ENCODE results near the gene LRRC49. TPM values are rescaled to one million over a fixed set of nuclear protein-coding genes. Genes with fewer than 3 reads are reported as not detected.

LRRC49 gene
- polyA plus RNA-seq, 1 donor: 5.9 TPM

GRCh38 chr15:71093054-71094024, 200.7 kb downstream of the LRRC49 start:
- DNase-seq: no peak

GRCh38 chr15:71094137-71094536, 201.5 kb downstream of the LRRC49 start:
- DNase-seq: no peak

GRCh38 chr15:71096676-71097075, 204.1 kb downstream of the LRRC49 start:
- no peak for DNase-seq

GRCh38 chr15:71097890-71098289, 205.3 kb downstream of the LRRC49 start:
- DNase-seq: no peak

GRCh38 chr15:71098920-71099319, 206.3 kb downstream of the LRRC49 start:
- no peak for DNase-seq

Other genes with a start within 250 kb of the LRRC49 start
- 127 TPM for gene UACA, start 129.3 kb upstream of the LRRC49 start, polyA plus RNA-seq (ENCODE audit: insufficient read length)
- gene LARP6, start 38.7 kb upstream of the LRRC49 start, polyA plus RNA-seq (ENCODE audit: insufficient read length): 10.9 TPM
- 2.1 TPM for gene THAP10, start 393 bp upstream of the LRRC49 start, polyA plus RNA-seq (ENCODE audit: insufficient read length)
- gene THSD4, start 222.6 kb downstream of the LRRC49 start, polyA plus RNA-seq (ENCODE audit: insufficient read length): 17.5 TPM

All from hindlimb muscle (tissue), 1 donor.